H9 (cell line): ENCODE data around the gene KRT86. TPM values are rescaled to one million over a fixed set of nuclear protein-coding genes. Genes with fewer than 3 reads are reported as not detected.
"Not testable (repeated sequence)": the region's sequence is repeated elsewhere in the genome, so short reads cannot be mapped to it uniquely, and the experiment has no call there.

Experiments used
- DNase-seq: peaks from one replicate; pipeline ENCODE4 v3.0.0-alpha.2; 2017
- H2AFZ ChIP-seq: one replicate; pipeline ENCODE4 v1.6.1; 2013; ENCODE audit warnings: mild to moderate bottlenecking, low read length, control low read depth, moderate library complexity
- H2AK5ac ChIP-seq: 2 replicates; pipeline ENCODE4 v1.6.1; 2013; ENCODE audit warnings: low read length, control low read depth, mixed read lengths; ENCODE audit not compliant: insufficient read length
- H2BK120ac ChIP-seq: one replicate; pipeline ENCODE4 v1.6.1; 2013; ENCODE audit warnings: low read depth, mild to moderate bottlenecking, low read length, control low read depth, inconsistent platforms; ENCODE audit not compliant: poor library complexity, severe bottlenecking
- H2BK12ac ChIP-seq: 2 replicates; pipeline ENCODE4 v1.6.1; 2013; ENCODE audit warnings: low read length, control low read depth, mixed read lengths, low read depth; ENCODE audit not compliant: insufficient read length
- H2BK15ac ChIP-seq: 2 replicates; pipeline ENCODE4 v1.6.1; 2013; ENCODE audit warnings: low read depth, low read length, control low read depth
- H2BK20ac ChIP-seq: one replicate; pipeline ENCODE4 v1.6.1; 2013; ENCODE audit warnings: low read depth, mild to moderate bottlenecking, low read length, control low read depth, inconsistent platforms; ENCODE audit not compliant: poor library complexity, severe bottlenecking
- H2BK5ac ChIP-seq: 2 replicates; pipeline ENCODE4 v1.6.1; 2013; ENCODE audit warnings: low read length, control low read depth, mixed read lengths; ENCODE audit not compliant: insufficient read length
- H3K14ac ChIP-seq: 2 replicates; pipeline ENCODE4 v1.6.1; 2013; ENCODE audit warnings: low read length, control low read depth; ENCODE audit not compliant: insufficient read depth
- H3K18ac ChIP-seq: 2 replicates; pipeline ENCODE4 v1.6.1; 2013; ENCODE audit warnings: low read depth, mild to moderate bottlenecking, mixed read lengths, low read length, control low read depth; ENCODE audit not compliant: insufficient read length
- H3K23ac ChIP-seq: 2 replicates; pipeline ENCODE4 v1.6.1; 2013; ENCODE audit warnings: low read length, control low read depth, mixed read lengths, low read depth; ENCODE audit not compliant: insufficient read length
- H3K23me2 ChIP-seq: 2 replicates; pipeline ENCODE4 v1.6.1; 2013; ENCODE audit warnings: low read depth, mild to moderate bottlenecking, mixed read lengths, low read length, control low read depth; ENCODE audit not compliant: insufficient read length, poor library complexity, severe bottlenecking
- H3K27ac ChIP-seq: 2 replicates; pipeline ENCODE4 v1.5.1; 2013; ENCODE audit warnings: low read length, control low read depth, mixed read lengths, low read depth; ENCODE audit not compliant: insufficient read length
- H3K27me3 ChIP-seq: 2 replicates; pipeline ENCODE4 v1.6.1; 2013; ENCODE audit warnings: low read length, control low read depth, inconsistent platforms; ENCODE audit not compliant: insufficient read depth
- H3K4ac ChIP-seq: 2 replicates; pipeline ENCODE4 v1.6.1; 2013; ENCODE audit warnings: low read depth, mild to moderate bottlenecking, control low read depth, inconsistent platforms, low read length, moderate library complexity
- H3K4me1 ChIP-seq: 2 replicates; pipeline ENCODE4 v1.6.1; 2013; ENCODE audit warnings: low read length, control low read depth, inconsistent platforms; ENCODE audit not compliant: insufficient read depth
- H3K4me2 ChIP-seq: 2 replicates; pipeline ENCODE4 v1.6.1; 2013; ENCODE audit warnings: low read length, control low read depth, mixed read lengths; ENCODE audit not compliant: insufficient read length, insufficient read depth
- H3K56ac ChIP-seq: 2 replicates; pipeline ENCODE4 v1.6.1; 2013; ENCODE audit warnings: low read depth, mild to moderate bottlenecking, mixed read lengths, low read length, control low read depth; ENCODE audit not compliant: insufficient read length
- H3K79me1 ChIP-seq: 2 replicates; pipeline ENCODE4 v1.6.1; 2013; ENCODE audit warnings: low read depth, mild to moderate bottlenecking, moderate library complexity, low read length, control low read depth, inconsistent platforms; ENCODE audit not compliant: insufficient read depth, poor library complexity, severe bottlenecking
- H3K79me2 ChIP-seq: 2 replicates; pipeline ENCODE4 v1.6.1; 2013; ENCODE audit warnings: low read length, control low read depth, inconsistent platforms; ENCODE audit not compliant: insufficient read depth
- H3K9ac ChIP-seq: 2 replicates; pipeline ENCODE4 v1.6.1; 2013; ENCODE audit warnings: low read length, control low read depth, mixed read lengths; ENCODE audit not compliant: insufficient read length; ENCODE audit errors: extremely low read depth
- H3K9me3 ChIP-seq: one replicate; pipeline ENCODE4 v1.6.1; 2013; ENCODE audit warnings: low read depth, low read length, inconsistent platforms; ENCODE audit not compliant: control insufficient read depth
- H3T11ph ChIP-seq: one replicate; pipeline ENCODE4 v1.6.1; 2013; ENCODE audit warnings: mild to moderate bottlenecking, low read length, control low read depth, inconsistent platforms
- H4K20me1 ChIP-seq: one replicate; pipeline ENCODE4 v1.6.1; 2013; ENCODE audit not compliant: control insufficient read depth, insufficient read length, insufficient read depth
- H4K5ac ChIP-seq: 2 replicates; pipeline ENCODE4 v1.6.1; 2013; ENCODE audit warnings: low read depth, mild to moderate bottlenecking, mixed read lengths, low read length, control low read depth; ENCODE audit not compliant: insufficient read length
- H4K8ac ChIP-seq: replicated peaks from 2 replicates; pipeline ENCODE4 v1.6.1; 2013; ENCODE audit warnings: low read length, control low read depth, mixed read lengths, low read depth; ENCODE audit not compliant: insufficient read length
- H4K91ac ChIP-seq: 2 replicates; pipeline ENCODE4 v1.6.1; 2013; ENCODE audit warnings: low read depth, mild to moderate bottlenecking, moderate library complexity, mixed read lengths, low read length, control low read depth; ENCODE audit not compliant: insufficient read length
- H3K27ac Mint-ChIP-seq, 3 experiments: 2 replicates in 2 of 3; 3 replicates in 1 of 3; pipeline ENCODE4 v1.8.0; 2020 to 2021; ENCODE audit warnings: mixed read lengths in 3 of 3, mild to moderate bottlenecking in 1 of 3, moderate library complexity in 1 of 3
- H3K27me3 Mint-ChIP-seq: 2 replicates; pipeline ENCODE4 v1.8.0; 2021; ENCODE audit warnings: low read depth, mild to moderate bottlenecking, moderate library complexity, mixed read lengths
- H3K36me3 Mint-ChIP-seq, 3 experiments: 2 replicates in 2 of 3; 3 replicates in 1 of 3; pipeline ENCODE4 v1.8.0; 2020 to 2021; ENCODE audit warnings: low read depth in 3 of 3, mixed read lengths in 3 of 3; ENCODE audit not compliant: insufficient read depth in 1 of 3
- H3K4me1 Mint-ChIP-seq, 2 experiments: 2 replicates each; pipeline ENCODE4 v1.8.0; 2020; ENCODE audit warnings: mixed read lengths in 2 of 2
- H3K4me3 Mint-ChIP-seq, 2 experiments: 2 replicates in 1 of 2; 3 replicates in 1 of 2; pipeline ENCODE4 v1.8.0; 2020 to 2021; ENCODE audit warnings: mild to moderate bottlenecking in 2 of 2, mixed read lengths in 2 of 2, moderate library complexity in 1 of 2
- H3K9me3 Mint-ChIP-seq, 2 experiments: 2 replicates in 1 of 2; 3 replicates in 1 of 2; pipeline ENCODE4 v1.8.0; 2020; ENCODE audit warnings: mild to moderate bottlenecking in 2 of 2, mixed read lengths in 2 of 2, moderate library complexity in 1 of 2
- CTCF ChIP-seq: fragments of 200-600 bp; sonication (generic); conservative IDR thresholded peaks from 3 replicates; pipeline ENCODE4 v1.8.0; 2021; ENCODE audit warnings: antibody characterized with exemption, mild to moderate bottlenecking
- WGBS: extraction: QIAGEN DNeasy Blood & Tissue Kit; methylation state at CpG from one replicate; pipeline ENCODE4 v1.1.7; 2013; ENCODE audit warnings: missing lambda C conversion rate, low lambda C conversion rate, mixed read lengths; ENCODE audit not compliant: insufficient read length; ENCODE audit errors: extremely low coverage; 5-methylcytosine and 5-hydroxymethylcytosine counted together
- total RNA-seq: library from RNA; stranded (reverse); gene quantifications from 2 replicates; pipeline ENCODE4 v1.2.1, GENCODE V29; 2021

KRT86 gene
- total RNA-seq, 1 experiment from 2014 or later: not detected

GRCh38 chr12:52252175-52252615 lies 22.2 kb upstream of the KRT86 start:
- no CpG with 5 or more reads among the region's 8 CpGs for WGBS
- not testable (repeated sequence) for H3K18ac ChIP-seq, H2AFZ ChIP-seq, H2BK20ac ChIP-seq, H2BK12ac ChIP-seq, H4K20me1 ChIP-seq, H3K27ac Mint-ChIP-seq, H3K14ac ChIP-seq, H3K79me1 ChIP-seq, H3K4me2 ChIP-seq, H2BK5ac ChIP-seq, H3K4me3 Mint-ChIP-seq, H4K8ac ChIP-seq, H3K23me2 ChIP-seq, H2BK15ac ChIP-seq, H3K9me3 Mint-ChIP-seq, H3K9me3 ChIP-seq, H3K56ac ChIP-seq, H3K27ac ChIP-seq, H3K4me1 ChIP-seq, H3K23ac ChIP-seq, H3K27me3 ChIP-seq, H4K5ac ChIP-seq, H3T11ph ChIP-seq, H4K91ac ChIP-seq, H2AK5ac ChIP-seq, H3K79me2 ChIP-seq, H2BK120ac ChIP-seq, H3K9ac ChIP-seq, H3K4ac ChIP-seq, H3K36me3 Mint-ChIP-seq
- peak; percentile 65 for TF ChIP-seq CTCF
- Mint-ChIP-seq H3K4me1 (peaks cover 28 to 34% of the 10 kb centered on the region in 2 experiments), H3K27me3 (peaks cover 88% of the 10 kb centered on the region)
- peak; percentile 65 for DNase-seq
